Middle frontal gyrus (tissue), 1 donor: ENCODE results near the gene ABCG2.

Experiments used
- DNase-seq: peaks from one replicate; pipeline ENCODE4 v3.0.0-alpha.2; 2015; ENCODE audit warnings: low spot score; ENCODE audit errors: extremely low spot score

Gene ABCG2

GRCh38 chr4:88070031-88070430 lies 88.4 kb downstream of the ABCG2 start:
- DNase-seq, result no peak

GRCh38 chr4:88064410-88064809 lies 94.0 kb downstream of the ABCG2 start:
- DNase-seq, result no peak

GRCh38 chr4:88063634-88064296 lies 94.7 kb downstream of the ABCG2 start:
- no peak for DNase-seq

- no peak for DNase-seq
Measured at GRCh38 chr4:88062843-88063242, 95.6 kb downstream of the ABCG2 start.

GRCh38 chr4:88062311-88062710 lies 96.1 kb downstream of the ABCG2 start:
- DNase-seq, result no peak

GRCh38 chr4:88060431-88060830 lies 98.0 kb downstream of the ABCG2 start:
- DNase-seq, result no peak

- DNase-seq, result no peak
Measured at GRCh38 chr4:88059766-88060165, 98.7 kb downstream of the ABCG2 start.

- no peak for DNase-seq
Measured at GRCh38 chr4:88058295-88058694, 100.1 kb downstream of the ABCG2 start.

GRCh38 chr4:88054901-88055300 lies 103.5 kb downstream of the ABCG2 start:
- DNase-seq, result no peak

- DNase-seq, result no peak
Measured at GRCh38 chr4:88054229-88054628, 104.2 kb downstream of the ABCG2 start.

GRCh38 chr4:88045021-88045420 lies 113.4 kb downstream of the ABCG2 start:
- no peak for DNase-seq

GRCh38 chr4:88043586-88044340 lies 114.7 kb downstream of the ABCG2 start:
- no peak for DNase-seq

GRCh38 chr4:88043001-88043400 lies 115.4 kb downstream of the ABCG2 start:
- DNase-seq, result no peak

- DNase-seq, result no peak
Measured at GRCh38 chr4:88041626-88042025, 116.8 kb downstream of the ABCG2 start.

GRCh38 chr4:88040707-88041106 lies 117.7 kb downstream of the ABCG2 start:
- DNase-seq, result no peak
